ENCODE results near the gene RTN1. TPM values are rescaled to one million over a fixed set of nuclear protein-coding genes. Genes with fewer than 3 reads are reported as not detected.

The RTN1 gene
- polyA plus RNA-seq, 1 donor from 2014 or later, result 1,138 TPM

DNA sequence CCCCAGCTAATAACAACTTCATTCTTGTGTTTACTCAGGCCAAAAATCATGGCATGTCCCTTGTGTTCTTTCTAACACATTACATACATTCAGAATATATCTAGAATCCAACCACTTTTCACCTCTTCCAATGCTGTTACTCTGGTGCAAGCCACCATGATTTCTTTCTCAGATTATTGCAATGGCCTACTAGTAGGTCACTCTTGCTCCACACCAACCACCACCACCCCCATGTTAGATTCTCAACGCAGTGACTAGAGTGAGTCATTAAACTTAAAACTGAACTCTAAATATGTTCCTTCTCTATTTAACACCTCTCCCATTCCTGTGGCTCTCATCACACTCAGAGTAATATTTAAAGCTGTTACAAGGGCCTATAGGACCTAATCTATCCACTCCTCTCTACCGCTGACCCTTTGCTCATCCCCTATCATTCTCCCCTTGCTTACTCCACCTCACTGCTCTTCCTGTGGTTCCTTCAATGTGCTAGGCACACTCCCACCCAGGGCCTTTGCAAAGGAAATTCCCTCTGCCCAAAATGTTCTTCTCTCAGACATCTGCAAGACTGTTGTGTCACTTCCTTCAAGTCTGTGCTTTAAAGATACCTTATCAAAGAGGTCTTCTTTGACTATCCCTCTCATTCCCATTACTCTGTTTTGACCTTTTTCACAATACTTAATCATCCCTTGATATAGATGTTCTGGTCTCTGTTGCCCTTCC is 6.6 kb downstream of the RTN1 start:
- H3K36me3 ChIP-seq (ENCODE audit: insufficient read depth, low read length), result no peaks in the 10 kb centered on the region
- H3K9me2 ChIP-seq (ENCODE audit: insufficient read depth, low read length), result no peaks in the 10 kb centered on the region
- H3K9me3 ChIP-seq (ENCODE audit: low read length), result no peaks in the 10 kb centered on the region
- H2AFZ ChIP-seq (ENCODE audit: low read depth, low read length), result no peak overlapping the region
- no peak overlapping the region for H3K27ac ChIP-seq (ENCODE audit: low read length)
- H3K27me3 ChIP-seq (ENCODE audit: insufficient read depth, low read depth, low read length), result no peaks in the 10 kb centered on the region
- no peak for TF ChIP-seq MXI1 (conservative IDR thresholded peaks at IDR 0.05; ENCODE audit: poor library complexity, severe bottlenecking)
- H3K4me3 ChIP-seq (ENCODE audit: low read length), result no peak overlapping the region
- H3K4me2 ChIP-seq (ENCODE audit: low read length), result no peak overlapping the region
- H4K20me1 ChIP-seq (ENCODE audit: insufficient read depth), result no peaks in the 10 kb centered on the region
- H3F3A ChIP-seq (ENCODE audit: insufficient read depth, low read length, poor library complexity, severe bottlenecking), result no peaks in the 10 kb centered on the region
- H3K79me2 ChIP-seq (replicated peaks; ENCODE audit: insufficient read depth, low read length), result peaks cover 3% of the 10 kb centered on the region
- no peak overlapping the region for H3K9ac ChIP-seq (ENCODE audit: low read length)

DNA sequence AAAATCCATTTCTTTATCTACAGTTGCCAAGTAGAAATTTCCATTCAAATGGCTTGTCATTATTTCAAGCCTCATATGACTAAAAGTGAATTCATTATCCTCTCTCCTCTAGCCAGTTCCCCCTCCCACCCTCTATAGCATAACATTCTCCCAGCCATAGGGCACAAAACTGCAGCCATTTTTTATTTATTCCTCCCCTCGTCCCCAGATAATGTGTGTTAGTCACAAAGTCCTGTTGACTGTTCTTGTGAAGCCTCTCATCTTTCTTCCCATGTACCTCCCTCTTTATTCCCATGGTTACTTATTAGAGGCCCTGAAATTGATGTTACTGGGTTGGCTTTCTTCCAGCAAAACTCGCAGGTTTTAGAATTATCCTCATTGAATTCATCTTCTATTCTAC is 13.2 kb downstream of the RTN1 start:
- Histone ChIP-seq H2AFZ (ENCODE audit: low read depth, low read length) (no peak overlapping the region), H3K27ac (ENCODE audit: low read length) (no peak overlapping the region), H3K9ac (ENCODE audit: low read length) (no peak overlapping the region), H3F3A (ENCODE audit: insufficient read depth, low read length, poor library complexity, severe bottlenecking) (no peaks in the 10 kb centered on the region), H3K9me2 (ENCODE audit: insufficient read depth, low read length) (no peaks in the 10 kb centered on the region), H3K4me3 (ENCODE audit: low read length) (peak overlapping the region; percentile 22), H3K27me3 (ENCODE audit: insufficient read depth, low read depth, low read length) (no peaks in the 10 kb centered on the region), H3K79me2 (replicated peaks; ENCODE audit: insufficient read depth, low read length) (no peaks in the 10 kb centered on the region), H3K4me2 (ENCODE audit: low read length) (no peak overlapping the region), H3K9me3 (ENCODE audit: low read length) (no peaks in the 10 kb centered on the region), H4K20me1 (ENCODE audit: insufficient read depth) (no peaks in the 10 kb centered on the region), H3K36me3 (ENCODE audit: insufficient read depth, low read length) (no peaks in the 10 kb centered on the region)
- TF ChIP-seq EP300 (conservative IDR thresholded peaks at IDR 0.05; ENCODE audit: poor library complexity, severe bottlenecking), result no peak

DNA sequence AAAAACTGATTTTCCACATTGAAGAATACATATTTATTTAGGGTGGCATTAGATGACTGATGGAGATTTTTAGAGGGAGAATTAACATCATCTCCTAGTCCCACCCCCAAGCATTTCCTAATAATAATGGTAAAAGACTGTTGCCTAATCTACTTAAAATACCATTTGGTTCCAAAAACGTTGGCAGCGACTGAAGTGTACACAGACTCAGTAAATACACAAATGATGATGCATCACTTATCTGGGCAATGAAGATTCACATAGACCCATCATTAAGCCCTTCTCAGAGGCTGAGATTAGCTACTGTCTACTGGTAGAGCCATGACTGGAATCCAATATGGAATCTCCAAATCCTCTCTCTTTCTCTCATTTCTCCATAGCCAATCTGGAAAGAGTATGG is 18.2 kb downstream of the RTN1 start:
- Histone ChIP-seq H3K27me3 (ENCODE audit: insufficient read depth, low read depth, low read length) (no peaks in the 10 kb centered on the region), H3K79me2 (replicated peaks; ENCODE audit: insufficient read depth, low read length) (no peaks in the 10 kb centered on the region), H3K9me2 (ENCODE audit: insufficient read depth, low read length) (no peaks in the 10 kb centered on the region), H3K9me3 (ENCODE audit: low read length) (no peaks in the 10 kb centered on the region), H3K9ac (ENCODE audit: low read length) (no peak overlapping the region), H3K4me2 (ENCODE audit: low read length) (no peak overlapping the region), H2AFZ (ENCODE audit: low read depth, low read length) (no peak overlapping the region), H3F3A (ENCODE audit: insufficient read depth, low read length, poor library complexity, severe bottlenecking) (no peaks in the 10 kb centered on the region), H4K20me1 (ENCODE audit: insufficient read depth) (no peaks in the 10 kb centered on the region), H3K27ac (ENCODE audit: low read length) (no peak overlapping the region), H3K4me3 (ENCODE audit: low read length) (no peak overlapping the region), H3K36me3 (ENCODE audit: insufficient read depth, low read length) (no peaks in the 10 kb centered on the region)
- TF ChIP-seq EP300 (conservative IDR thresholded peaks at IDR 0.05; ENCODE audit: poor library complexity, severe bottlenecking), result no peak
- TF ChIP-seq EZH2 (IDR thresholded peaks at IDR 0.05; ENCODE audit: borderline replicate concordance, insufficient read depth, low read length, poor library complexity, severe bottlenecking), result no peak
- TF ChIP-seq, protein P1, sequence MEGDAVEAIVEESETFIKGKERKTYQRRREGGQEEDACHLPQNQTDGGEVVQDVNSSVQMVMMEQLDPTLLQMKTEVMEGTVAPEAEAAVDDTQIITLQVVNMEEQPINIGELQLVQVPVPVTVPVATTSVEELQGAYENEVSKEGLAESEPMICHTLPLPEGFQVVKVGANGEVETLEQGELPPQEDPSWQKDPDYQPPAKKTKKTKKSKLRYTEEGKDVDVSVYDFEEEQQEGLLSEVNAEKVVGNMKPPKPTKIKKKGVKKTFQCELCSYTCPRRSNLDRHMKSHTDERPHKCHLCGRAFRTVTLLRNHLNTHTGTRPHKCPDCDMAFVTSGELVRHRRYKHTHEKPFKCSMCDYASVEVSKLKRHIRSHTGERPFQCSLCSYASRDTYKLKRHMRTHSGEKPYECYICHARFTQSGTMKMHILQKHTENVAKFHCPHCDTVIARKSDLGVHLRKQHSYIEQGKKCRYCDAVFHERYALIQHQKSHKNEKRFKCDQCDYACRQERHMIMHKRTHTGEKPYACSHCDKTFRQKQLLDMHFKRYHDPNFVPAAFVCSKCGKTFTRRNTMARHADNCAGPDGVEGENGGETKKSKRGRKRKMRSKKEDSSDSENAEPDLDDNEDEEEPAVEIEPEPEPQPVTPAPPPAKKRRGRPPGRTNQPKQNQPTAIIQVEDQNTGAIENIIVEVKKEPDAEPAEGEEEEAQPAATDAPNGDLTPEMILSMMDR (IDR thresholded peaks at IDR 0.05; ENCODE audit: poor library complexity, severe bottlenecking), result no peak
- no peak for TF ChIP-seq MXI1 (conservative IDR thresholded peaks at IDR 0.05; ENCODE audit: poor library complexity, severe bottlenecking)
- no peak for TF ChIP-seq TAF1 (IDR thresholded peaks at IDR 0.05; ENCODE audit: low read depth)
- no peak for TF ChIP-seq RAD21 (conservative IDR thresholded peaks at IDR 0.05)
- no peak for TF ChIP-seq POLR2AphosphoS5 (IDR thresholded peaks at IDR 0.05)
- TF ChIP-seq SMC3 (conservative IDR thresholded peaks at IDR 0.05; ENCODE audit: poor library complexity), result no peak
- TF ChIP-seq, protein P2, sequence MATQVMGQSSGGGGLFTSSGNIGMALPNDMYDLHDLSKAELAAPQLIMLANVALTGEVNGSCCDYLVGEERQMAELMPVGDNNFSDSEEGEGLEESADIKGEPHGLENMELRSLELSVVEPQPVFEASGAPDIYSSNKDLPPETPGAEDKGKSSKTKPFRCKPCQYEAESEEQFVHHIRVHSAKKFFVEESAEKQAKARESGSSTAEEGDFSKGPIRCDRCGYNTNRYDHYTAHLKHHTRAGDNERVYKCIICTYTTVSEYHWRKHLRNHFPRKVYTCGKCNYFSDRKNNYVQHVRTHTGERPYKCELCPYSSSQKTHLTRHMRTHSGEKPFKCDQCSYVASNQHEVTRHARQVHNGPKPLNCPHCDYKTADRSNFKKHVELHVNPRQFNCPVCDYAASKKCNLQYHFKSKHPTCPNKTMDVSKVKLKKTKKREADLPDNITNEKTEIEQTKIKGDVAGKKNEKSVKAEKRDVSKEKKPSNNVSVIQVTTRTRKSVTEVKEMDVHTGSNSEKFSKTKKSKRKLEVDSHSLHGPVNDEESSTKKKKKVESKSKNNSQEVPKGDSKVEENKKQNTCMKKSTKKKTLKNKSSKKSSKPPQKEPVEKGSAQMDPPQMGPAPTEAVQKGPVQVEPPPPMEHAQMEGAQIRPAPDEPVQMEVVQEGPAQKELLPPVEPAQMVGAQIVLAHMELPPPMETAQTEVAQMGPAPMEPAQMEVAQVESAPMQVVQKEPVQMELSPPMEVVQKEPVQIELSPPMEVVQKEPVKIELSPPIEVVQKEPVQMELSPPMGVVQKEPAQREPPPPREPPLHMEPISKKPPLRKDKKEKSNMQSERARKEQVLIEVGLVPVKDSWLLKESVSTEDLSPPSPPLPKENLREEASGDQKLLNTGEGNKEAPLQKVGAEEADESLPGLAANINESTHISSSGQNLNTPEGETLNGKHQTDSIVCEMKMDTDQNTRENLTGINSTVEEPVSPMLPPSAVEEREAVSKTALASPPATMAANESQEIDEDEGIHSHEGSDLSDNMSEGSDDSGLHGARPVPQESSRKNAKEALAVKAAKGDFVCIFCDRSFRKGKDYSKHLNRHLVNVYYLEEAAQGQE (IDR thresholded peaks at IDR 0.05; ENCODE audit: borderline replicate concordance), result no peak

Measured in neural cell (in vitro differentiated cells).